Neural cell (in vitro differentiated cells): Measurements from ENCODE around the gene SLC8A1. TPM values are rescaled to one million over a fixed set of nuclear protein-coding genes. Genes with fewer than 3 reads are reported as not detected.

Experiments used
- H2AFZ ChIP-seq: fragments of 200-600, 300-800 bp; sonication (generic), shearing (Covaris generic); 2 replicates; pipeline ENCODE4 v1.6.0; 2014; ENCODE audit warnings: low read depth, mild to moderate bottlenecking, antibody characterized with exemption, low read length, moderate library complexity
- H3F3A ChIP-seq: fragments of 200-600 bp; shearing (Covaris generic); 2 replicates; pipeline ENCODE4 v1.6.1; 2016; ENCODE audit warnings: mild to moderate bottlenecking, moderate library complexity, mixed read lengths, antibody characterized with exemption, low read length; ENCODE audit not compliant: insufficient read depth, poor library complexity, severe bottlenecking
- H3K27ac ChIP-seq: fragments of 200-600, 300-800 bp; sonication (generic), shearing (Covaris generic); 2 replicates; pipeline ENCODE4 v1.5.1; 2014; ENCODE audit warnings: mild to moderate bottlenecking, low read length, moderate library complexity
- H3K27me3 ChIP-seq: fragments of 300-800, 200-600 bp; sonication (generic), shearing (Covaris generic); 2 replicates; pipeline ENCODE4 v1.6.0; 2014; ENCODE audit warnings: mild to moderate bottlenecking, low read depth, low read length, moderate library complexity; ENCODE audit not compliant: insufficient read depth
- H3K36me3 ChIP-seq: fragments of 300-800, 200-600 bp; sonication (generic), shearing (Covaris generic); 2 replicates; pipeline ENCODE4 v1.5.1; 2014; ENCODE audit warnings: mild to moderate bottlenecking, antibody characterized with exemption, low read length, moderate library complexity; ENCODE audit not compliant: insufficient read depth
- H3K4me2 ChIP-seq: fragments of 300-800, 200-600 bp; sonication (generic), shearing (Covaris generic); 2 replicates; pipeline ENCODE4 v1.6.0; 2014; ENCODE audit warnings: mild to moderate bottlenecking, low read length
- H3K4me3 ChIP-seq: fragments of 300-800, 200-600 bp; sonication (generic), shearing (Covaris generic); 2 replicates; pipeline ENCODE4 v1.5.1; 2014; ENCODE audit warnings: mild to moderate bottlenecking, low read length, moderate library complexity
- H3K79me2 ChIP-seq: fragments of 200-600 bp; shearing (Covaris generic); replicated peaks from 2 replicates; pipeline ENCODE4 v1.6.0; 2014; ENCODE audit warnings: mild to moderate bottlenecking, low read length, moderate library complexity; ENCODE audit not compliant: insufficient read depth
- H3K9ac ChIP-seq: fragments of 300-800, 200-600 bp; sonication (generic), shearing (Covaris generic); 2 replicates; pipeline ENCODE4 v1.6.1; 2016; ENCODE audit warnings: mild to moderate bottlenecking, low read length, mixed read lengths
- H3K9me2 ChIP-seq: fragments of 200-600 bp; shearing (Covaris generic); 2 replicates; pipeline ENCODE4 v1.6.1; 2016; ENCODE audit warnings: mild to moderate bottlenecking, low read length, mixed read lengths; ENCODE audit not compliant: insufficient read depth
- H3K9me3 ChIP-seq: fragments of 200-600, 300-800 bp; sonication (generic), shearing (Covaris generic); 2 replicates; pipeline ENCODE4 v1.6.1; 2016; ENCODE audit warnings: mild to moderate bottlenecking, mixed run types, low read length, moderate library complexity, mixed read lengths
- H4K20me1 ChIP-seq: fragments of 200-600 bp; shearing (Covaris generic); 2 replicates; pipeline ENCODE4 v1.6.1; 2016; ENCODE audit warnings: mild to moderate bottlenecking, mixed run types; ENCODE audit not compliant: insufficient read depth
- EP300 ChIP-seq: fragments of 450-650 bp; conservative IDR thresholded peaks from 2 replicates; pipeline ENCODE4 v1.6.1; 2014; ENCODE audit warnings: antibody characterized with exemption, mild to moderate bottlenecking, moderate library complexity; ENCODE audit not compliant: poor library complexity, severe bottlenecking
- EZH2 ChIP-seq: fragments of 200-600, 300-800 bp; shearing (Covaris generic), sonication (generic); IDR thresholded peaks from 2 replicates; pipeline ENCODE4 v1.6.1; 2014; ENCODE audit warnings: antibody characterized with exemption, low read length, borderline replicate concordance, mild to moderate bottlenecking; ENCODE audit not compliant: insufficient read depth, poor library complexity, severe bottlenecking
- MXI1 ChIP-seq: fragments of 450-650 bp; conservative IDR thresholded peaks from 2 replicates; pipeline ENCODE4 v1.6.1; 2014; ENCODE audit warnings: antibody characterized with exemption, mild to moderate bottlenecking; ENCODE audit not compliant: poor library complexity, severe bottlenecking
- POLR2AphosphoS5 ChIP-seq: IDR thresholded peaks from 2 replicates; pipeline ENCODE4 v1.6.1; 2012
- RAD21 ChIP-seq: fragments of 450-650 bp; conservative IDR thresholded peaks from 2 replicates; pipeline ENCODE4 v1.6.1; 2014; ENCODE audit warnings: antibody characterized with exemption, mild to moderate bottlenecking, moderate library complexity
- SMC3 ChIP-seq: fragments of 450-650 bp; conservative IDR thresholded peaks from 2 replicates; pipeline ENCODE4 v1.6.1; 2014; ENCODE audit warnings: antibody characterized with exemption, mild to moderate bottlenecking, moderate library complexity; ENCODE audit not compliant: poor library complexity
- TAF1 ChIP-seq: IDR thresholded peaks from 2 replicates; pipeline ENCODE4 v1.6.1; 2012; ENCODE audit warnings: low read depth
- polyA plus RNA-seq: library from polyadenylated mRNA; depleted of rRNA; stranded (reverse); fragments of >200 nt; gene quantifications from 2 replicates; pipeline ENCODE4 v1.2.3, GENCODE V29; 2014
- TF ChIP-seq, protein P1 (sequence below): IDR thresholded peaks from 2 replicates; pipeline ENCODE4 v1.6.1; 2012; ENCODE audit warnings: borderline replicate concordance
- TF ChIP-seq, protein P2 (sequence below): fragments of 450-650 bp; IDR thresholded peaks from 2 replicates; pipeline ENCODE4 v1.5.1; 2014; ENCODE audit warnings: antibody characterized with exemption, mild to moderate bottlenecking, moderate library complexity; ENCODE audit not compliant: poor library complexity, severe bottlenecking

Gene SLC8A1
- polyA plus RNA-seq, 1 donor from 2014 or later = 18.7 TPM

DNA sequence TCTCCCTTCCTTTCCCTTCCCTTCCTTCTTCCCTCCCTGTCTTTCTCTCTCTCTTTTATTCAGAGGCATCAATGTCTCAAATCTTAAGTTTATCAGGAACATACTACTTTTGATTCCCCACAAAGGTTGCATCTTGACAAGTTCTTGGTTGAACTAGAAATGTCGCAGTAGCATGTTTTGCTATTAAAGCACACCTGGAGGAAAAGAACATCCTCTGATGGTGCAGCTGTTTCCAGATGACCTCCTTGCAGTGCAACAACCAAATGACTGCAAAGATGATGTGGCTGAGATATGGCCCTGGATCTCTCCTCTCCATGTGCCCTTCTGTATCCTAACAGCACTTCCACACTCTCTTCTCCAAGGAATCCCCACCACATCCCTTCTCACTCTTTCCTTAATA, 127.2 kb downstream of the SLC8A1 start:
- H3K4me3 ChIP-seq = no peak overlapping the region
- no peak for TF ChIP-seq EZH2
- TF ChIP-seq RAD21 = no peak
- no peaks in the 10 kb centered on the region for H3K9me2 ChIP-seq
- no peak overlapping the region for H3K27ac ChIP-seq
- no peak overlapping the region for H2AFZ ChIP-seq
- H3K27me3 ChIP-seq = no peaks in the 10 kb centered on the region
- H3K9ac ChIP-seq = no peak overlapping the region
- H3K4me2 ChIP-seq = no peak overlapping the region
- H3K36me3 ChIP-seq = no peaks in the 10 kb centered on the region
- H3K79me2 ChIP-seq = peaks cover 3% of the 10 kb centered on the region
- no peaks in the 10 kb centered on the region for H3F3A ChIP-seq
- H3K9me3 ChIP-seq = no peaks in the 10 kb centered on the region
- H4K20me1 ChIP-seq = no peaks in the 10 kb centered on the region

DNA sequence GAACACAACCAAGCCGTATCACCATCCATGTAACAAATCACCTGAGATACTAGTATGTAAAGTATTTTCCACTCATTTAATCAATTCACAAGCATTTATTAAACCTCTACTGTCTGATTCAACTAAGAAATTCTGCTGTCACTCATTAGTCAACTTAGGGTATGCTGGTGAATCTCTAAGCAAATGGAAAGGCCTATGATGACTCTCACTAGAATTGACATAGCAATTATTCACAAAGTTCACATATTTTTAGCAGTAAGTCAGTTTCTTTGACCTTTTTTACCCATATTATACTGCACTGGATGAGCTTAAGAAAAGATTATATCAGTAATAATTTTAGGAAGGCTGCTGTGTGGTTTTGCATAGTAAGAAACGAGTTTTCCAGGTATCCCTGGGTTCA, 130.1 kb downstream of the SLC8A1 start:
- Histone ChIP-seq H3F3A (no peaks in the 10 kb centered on the region), H4K20me1 (no peaks in the 10 kb centered on the region), H3K9me2 (no peaks in the 10 kb centered on the region), H3K79me2 (peaks cover 3% of the 10 kb centered on the region), H3K4me3 (no peak overlapping the region), H3K4me2 (no peak overlapping the region), H3K27me3 (no peaks in the 10 kb centered on the region), H3K36me3 (no peaks in the 10 kb centered on the region), H3K9ac (no peak overlapping the region), H3K27ac (no peak overlapping the region), H2AFZ (no peak overlapping the region), H3K9me3 (no peaks in the 10 kb centered on the region)
- TF ChIP-seq, protein P1, sequence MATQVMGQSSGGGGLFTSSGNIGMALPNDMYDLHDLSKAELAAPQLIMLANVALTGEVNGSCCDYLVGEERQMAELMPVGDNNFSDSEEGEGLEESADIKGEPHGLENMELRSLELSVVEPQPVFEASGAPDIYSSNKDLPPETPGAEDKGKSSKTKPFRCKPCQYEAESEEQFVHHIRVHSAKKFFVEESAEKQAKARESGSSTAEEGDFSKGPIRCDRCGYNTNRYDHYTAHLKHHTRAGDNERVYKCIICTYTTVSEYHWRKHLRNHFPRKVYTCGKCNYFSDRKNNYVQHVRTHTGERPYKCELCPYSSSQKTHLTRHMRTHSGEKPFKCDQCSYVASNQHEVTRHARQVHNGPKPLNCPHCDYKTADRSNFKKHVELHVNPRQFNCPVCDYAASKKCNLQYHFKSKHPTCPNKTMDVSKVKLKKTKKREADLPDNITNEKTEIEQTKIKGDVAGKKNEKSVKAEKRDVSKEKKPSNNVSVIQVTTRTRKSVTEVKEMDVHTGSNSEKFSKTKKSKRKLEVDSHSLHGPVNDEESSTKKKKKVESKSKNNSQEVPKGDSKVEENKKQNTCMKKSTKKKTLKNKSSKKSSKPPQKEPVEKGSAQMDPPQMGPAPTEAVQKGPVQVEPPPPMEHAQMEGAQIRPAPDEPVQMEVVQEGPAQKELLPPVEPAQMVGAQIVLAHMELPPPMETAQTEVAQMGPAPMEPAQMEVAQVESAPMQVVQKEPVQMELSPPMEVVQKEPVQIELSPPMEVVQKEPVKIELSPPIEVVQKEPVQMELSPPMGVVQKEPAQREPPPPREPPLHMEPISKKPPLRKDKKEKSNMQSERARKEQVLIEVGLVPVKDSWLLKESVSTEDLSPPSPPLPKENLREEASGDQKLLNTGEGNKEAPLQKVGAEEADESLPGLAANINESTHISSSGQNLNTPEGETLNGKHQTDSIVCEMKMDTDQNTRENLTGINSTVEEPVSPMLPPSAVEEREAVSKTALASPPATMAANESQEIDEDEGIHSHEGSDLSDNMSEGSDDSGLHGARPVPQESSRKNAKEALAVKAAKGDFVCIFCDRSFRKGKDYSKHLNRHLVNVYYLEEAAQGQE = no peak
- TF ChIP-seq, protein P2, sequence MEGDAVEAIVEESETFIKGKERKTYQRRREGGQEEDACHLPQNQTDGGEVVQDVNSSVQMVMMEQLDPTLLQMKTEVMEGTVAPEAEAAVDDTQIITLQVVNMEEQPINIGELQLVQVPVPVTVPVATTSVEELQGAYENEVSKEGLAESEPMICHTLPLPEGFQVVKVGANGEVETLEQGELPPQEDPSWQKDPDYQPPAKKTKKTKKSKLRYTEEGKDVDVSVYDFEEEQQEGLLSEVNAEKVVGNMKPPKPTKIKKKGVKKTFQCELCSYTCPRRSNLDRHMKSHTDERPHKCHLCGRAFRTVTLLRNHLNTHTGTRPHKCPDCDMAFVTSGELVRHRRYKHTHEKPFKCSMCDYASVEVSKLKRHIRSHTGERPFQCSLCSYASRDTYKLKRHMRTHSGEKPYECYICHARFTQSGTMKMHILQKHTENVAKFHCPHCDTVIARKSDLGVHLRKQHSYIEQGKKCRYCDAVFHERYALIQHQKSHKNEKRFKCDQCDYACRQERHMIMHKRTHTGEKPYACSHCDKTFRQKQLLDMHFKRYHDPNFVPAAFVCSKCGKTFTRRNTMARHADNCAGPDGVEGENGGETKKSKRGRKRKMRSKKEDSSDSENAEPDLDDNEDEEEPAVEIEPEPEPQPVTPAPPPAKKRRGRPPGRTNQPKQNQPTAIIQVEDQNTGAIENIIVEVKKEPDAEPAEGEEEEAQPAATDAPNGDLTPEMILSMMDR = no peak
- TF ChIP-seq EP300 (no peak), SMC3 (no peak), MXI1 (no peak), EZH2 (no peak), POLR2AphosphoS5 (no peak), RAD21 (no peak), TAF1 (no peak)
